Daoy (cell line): ENCODE measurements around the gene ADAMTS4. TPM values are rescaled to one million over a fixed set of nuclear protein-coding genes. Genes with fewer than 3 reads are reported as not detected.

Experiments
- DNase-seq: peaks from one replicate; pipeline ENCODE4 v3.0.0-alpha.2; 2015; ENCODE audit warnings: low read depth
- total RNA-seq: library from RNA; depleted of rRNA; stranded (reverse); fragments of >200 nt; shearing (Covaris generic); gene quantifications from 2 replicates; pipeline ENCODE4 v1.2.3, GENCODE V29; 2014

ADAMTS4 gene
- total RNA-seq, 1 experiment from 2014 or later = 0.91 TPM

DNA sequence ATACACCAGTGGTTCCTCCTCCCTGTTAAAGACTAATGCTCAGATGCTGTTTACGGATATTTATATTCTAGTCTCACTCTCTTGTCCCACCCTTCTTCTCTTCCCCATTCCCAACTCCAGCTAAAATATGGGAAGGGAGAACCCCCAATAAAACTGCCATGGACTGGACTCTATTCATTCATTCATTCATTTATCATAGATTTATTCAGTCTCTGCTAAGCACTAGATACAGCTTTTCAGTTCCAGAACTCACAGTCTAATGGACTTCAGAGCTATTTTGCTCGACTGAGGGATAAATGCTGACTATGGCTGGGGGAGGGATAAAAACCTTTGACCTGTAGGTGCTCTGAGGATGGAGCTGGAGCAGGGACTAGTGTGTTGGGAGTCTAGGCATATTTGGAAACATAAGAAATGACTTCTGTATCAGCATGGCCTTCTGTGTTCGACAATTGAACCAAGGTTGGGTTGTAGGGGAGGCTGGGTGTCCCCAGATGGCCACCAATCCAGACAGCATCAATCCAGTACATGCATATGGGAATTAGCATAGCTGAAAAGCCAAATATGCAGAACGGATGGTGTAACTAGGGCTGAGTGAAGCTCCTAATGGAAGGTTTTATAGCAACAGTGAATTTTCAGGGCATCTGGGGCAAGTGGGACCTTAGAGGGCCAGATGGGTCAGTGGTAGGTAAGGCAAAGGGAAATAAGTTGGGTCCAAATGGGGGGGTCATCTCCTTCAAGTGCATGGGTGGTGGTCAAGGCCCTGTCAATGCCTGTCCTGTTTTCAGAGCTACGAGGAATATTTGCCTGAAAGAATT, 20.4 kb upstream of the ADAMTS4 start:
- no peak for DNase-seq

DNA sequence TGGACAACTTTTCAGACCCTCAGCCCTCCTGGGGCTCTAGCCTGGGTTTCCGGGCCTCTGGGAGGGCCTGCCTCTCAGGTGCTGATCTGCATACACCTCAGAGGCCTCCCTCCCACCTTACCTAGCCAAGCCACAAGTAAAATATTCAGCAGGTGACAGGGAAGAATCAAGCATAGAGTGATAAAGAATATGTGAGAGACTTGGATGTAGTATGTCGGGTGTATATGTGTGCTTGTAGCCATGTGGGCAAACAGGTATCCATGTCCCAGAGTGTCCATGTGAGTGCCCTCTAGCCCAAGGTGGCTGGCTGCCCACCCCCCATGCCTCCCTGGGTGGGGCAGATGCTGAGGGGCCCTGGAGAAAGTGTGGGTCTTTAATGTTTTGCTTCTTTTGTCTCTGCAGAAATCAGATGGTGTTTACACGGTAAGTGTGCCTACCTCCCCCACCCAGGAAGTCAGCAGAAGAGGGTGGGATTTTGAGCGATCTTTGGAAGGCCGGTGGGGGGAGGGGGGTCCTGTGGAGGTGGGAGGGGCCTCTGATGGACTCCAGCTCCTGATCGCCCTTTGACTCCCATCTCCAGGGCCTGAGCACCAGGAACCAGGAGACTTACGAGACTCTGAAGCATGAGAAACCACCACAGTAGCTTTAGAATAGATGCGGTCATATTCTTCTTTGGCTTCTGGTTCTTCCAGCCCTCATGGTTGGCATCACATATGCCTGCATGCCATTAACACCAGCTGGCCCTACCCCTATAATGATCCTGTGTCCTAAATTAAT, 19.6 kb upstream of the ADAMTS4 start:
- no peak for DNase-seq

DNA sequence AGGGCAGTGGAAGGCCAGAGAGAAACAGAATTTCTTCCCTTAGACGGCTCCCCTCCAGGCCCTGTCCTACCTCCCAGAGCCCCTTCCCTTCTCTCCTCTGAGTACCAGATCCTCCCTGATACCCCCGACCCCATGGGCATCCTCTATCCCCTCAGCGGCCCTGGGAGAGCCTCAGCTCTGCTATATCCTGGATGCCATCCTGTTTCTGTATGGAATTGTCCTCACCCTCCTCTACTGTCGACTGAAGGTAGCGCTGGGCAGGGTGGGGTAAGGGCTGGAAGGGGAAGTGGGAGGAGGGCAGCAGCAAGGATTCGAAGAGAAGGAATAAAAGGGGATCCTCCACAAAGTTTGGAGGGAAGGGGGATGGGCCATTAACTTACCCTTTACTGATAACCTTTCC, 19.0 kb upstream of the ADAMTS4 start:
- DNase-seq = no peak

DNA sequence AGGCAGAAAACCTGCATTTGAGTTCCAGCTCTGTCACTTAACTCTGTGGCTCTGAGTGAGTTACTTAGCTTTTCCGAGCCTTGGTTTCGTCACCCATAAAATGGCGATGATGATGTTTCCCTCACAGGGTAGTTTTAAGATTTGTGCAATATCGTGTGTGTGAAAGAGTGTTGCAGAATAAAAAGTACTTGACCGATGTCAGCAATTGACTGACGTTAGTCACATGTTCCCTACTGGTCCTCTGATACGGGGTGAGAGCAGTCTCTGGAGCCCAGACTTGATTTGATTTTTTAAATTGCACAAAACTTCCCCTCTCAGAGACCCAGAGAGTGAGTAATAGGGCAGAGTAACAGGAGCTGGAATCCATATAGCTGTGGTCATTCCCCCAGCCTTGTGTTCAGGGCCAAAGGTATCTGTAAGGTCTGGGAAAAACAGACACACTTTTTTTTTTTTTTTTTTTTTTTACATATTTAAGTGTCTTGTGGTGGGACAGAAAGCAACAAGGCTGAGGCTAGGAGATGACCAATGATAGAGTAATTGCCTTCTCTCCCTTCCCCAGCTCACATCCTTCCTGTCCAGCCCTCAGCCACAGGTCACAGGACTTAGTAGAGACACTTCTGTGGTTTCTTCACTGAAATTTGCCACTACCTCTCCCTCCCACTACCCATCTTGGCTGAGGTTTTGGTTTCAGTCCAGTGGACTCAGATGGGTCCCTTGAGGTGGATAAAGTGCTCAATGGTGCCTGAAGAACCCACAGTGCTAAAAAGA, 18.3 kb upstream of the ADAMTS4 start:
- DNase-seq = peak; percentile 50

DNA sequence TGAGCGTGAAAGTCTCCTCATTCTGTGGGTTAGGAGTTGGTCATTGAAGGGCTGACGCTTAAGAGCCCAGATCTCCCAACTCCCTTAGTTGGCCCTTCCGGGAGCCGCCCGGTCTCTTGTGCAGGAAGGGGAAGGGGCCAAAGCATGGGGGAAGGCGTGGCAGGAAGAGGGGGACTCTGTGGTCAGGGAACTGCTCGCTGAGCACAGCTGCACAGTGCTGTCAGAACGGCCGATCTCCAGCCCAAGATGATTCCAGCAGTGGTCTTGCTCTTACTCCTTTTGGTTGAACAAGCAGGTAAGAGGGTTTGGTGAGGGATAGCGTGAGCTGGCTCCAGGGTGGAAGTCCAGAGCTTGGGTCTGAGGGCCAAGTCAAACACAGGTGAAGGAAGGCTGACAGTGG, 16.2 kb upstream of the ADAMTS4 start, which contains the start of gene FCER1G:
Gene FCER1G (plus strand): TSS at position 220 of the 400 bp plus-strand sequence. CDS start 27 bp downstream, at position 247.
- no peak for DNase-seq

DNA sequence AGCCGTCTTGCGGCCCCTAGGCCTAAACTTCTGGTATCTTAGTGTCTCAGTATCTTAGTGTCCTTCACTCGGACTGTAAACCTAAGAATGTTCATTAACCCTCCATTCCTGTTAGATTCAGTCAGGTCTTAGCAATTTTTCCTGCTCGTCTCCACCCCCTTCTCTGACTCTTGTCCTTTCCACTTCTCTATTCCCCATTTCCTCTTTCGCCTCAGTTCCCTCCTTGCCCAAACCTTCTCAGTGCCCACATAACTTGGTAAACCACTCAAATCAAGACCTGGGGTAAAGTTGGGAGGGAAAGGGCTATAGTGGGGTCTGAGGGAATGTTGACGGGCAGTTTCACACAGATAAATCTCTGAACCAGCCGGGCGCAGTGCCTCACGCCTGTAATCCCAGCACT, 15.5 kb upstream of the ADAMTS4 start:
- DNase-seq = no peak

DNA sequence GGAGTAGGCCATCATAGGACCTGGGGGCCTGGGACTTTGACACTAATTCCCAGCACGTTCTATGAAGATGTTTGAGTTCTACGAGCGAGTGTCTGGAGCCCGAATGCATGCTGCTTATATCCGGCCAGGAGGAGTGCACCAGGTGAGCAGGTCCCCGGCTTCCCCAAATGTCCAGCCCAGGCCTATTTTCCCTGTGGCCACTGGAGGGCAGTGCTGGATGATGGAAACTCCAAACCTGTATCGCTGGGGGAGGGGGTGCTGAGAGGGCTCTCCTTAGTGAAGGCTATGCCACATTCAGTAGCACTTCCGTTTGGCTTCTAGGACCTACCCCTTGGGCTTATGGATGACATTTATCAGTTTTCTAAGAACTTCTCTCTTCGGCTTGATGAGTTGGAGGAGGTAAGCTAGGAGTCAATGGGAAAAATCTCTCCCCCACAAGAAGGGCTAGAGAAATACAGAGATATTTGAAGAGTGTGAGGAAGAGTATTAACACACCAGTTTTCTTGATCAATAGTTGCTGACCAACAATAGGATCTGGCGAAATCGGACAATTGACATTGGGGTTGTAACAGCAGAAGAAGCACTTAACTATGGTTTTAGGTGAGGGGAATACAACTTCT, 11.0 kb upstream of the ADAMTS4 start:
- DNase-seq = peak; percentile 67

DNA sequence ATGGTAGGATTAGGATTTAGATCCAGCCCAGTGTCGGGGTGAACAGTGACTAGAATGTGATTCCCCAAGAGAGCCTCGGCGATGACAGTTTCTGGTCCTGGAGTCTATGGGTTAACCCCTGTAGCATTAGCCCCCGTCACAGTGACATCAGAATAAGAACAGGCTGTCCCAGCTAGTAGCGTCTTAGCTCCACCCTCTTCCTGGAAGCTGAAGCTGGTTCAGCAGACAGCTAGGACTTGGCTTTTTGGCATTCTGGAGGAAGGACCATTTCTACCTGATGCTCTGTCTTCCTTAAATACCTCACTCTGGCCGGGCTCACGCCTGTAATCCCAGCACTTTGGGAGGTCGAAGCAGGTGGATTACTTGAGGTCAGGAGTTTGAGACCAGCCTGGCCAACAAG, 8.3 kb upstream of the ADAMTS4 start:
- DNase-seq = no peak

DNA sequence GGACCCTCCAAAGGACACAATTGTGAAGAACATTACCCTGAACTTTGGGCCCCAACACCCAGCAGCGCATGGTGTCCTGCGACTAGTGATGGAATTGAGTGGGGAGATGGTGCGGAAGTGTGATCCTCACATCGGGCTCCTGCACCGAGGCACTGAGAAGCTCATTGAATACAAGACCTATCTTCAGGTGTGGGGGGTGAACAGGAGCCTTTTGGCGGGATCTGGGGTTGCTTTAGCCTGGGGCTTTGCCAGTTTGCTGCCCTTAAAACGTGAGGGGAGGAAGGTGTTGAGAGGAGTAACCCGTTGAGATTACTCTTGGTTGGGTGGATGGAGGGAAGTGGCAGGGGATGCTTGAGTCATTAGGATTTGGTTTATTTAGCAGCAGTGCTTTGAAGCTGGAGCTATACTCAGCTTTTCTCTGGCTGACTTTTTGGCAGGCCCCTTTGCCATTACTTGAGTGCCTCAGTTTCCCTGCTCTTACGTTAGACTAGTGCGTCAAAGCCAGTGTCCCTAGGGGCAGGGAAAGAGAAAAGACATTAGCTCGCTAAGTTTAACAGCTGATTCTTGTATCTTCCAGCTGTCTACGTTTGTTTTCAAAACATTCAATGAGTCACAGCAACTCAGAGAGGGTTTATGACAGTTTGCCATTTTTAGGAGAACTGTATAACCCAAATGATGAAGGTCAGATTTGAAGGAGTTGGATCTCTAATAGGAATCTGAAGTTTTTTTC, 7.7 kb upstream of the ADAMTS4 start:
- DNase-seq = no peak

DNA sequence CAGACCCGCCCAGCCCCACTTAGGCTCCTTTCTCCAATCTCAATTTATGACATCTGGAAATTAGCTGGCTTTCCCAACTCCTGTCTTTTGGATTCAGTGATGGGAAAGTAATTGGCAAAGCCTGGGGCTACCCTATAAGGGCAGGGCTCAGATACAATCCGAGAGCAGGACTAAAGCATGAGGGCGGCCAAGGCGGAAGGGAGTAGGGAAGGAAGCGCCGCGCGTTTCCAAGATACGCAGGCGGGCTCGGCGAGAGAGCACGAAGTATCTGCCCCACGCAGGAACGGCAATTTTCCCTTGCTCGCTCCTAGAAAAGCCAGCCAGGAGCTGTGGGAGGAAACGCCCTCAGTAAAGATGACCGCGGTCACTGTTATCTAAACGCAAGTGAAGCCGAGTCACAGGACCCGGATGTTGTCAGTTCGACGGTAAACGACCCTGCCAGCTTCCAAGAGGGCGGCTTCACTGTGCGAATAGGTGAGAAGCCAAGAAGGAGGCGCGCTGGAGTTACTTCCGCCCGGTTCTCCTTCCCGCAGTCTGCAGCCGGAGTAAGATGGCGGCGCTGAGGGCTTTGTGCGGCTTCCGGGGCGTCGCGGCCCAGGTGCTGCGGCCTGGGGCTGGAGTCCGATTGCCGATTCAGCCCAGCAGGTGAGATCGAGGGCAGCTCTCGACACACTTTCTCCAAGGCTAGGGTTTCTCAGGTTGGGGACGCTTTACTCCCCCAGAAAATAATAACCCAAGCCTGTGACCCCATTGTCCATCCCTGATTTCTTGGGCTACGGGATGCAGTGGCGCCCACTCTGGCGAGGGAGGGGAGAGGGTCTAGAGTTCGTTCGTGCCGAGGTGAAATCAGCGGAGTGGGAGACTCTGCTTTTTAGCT, 3.2 kb upstream of the ADAMTS4 start, which contains the start of gene NDUFS2:
Gene NDUFS2 (plus strand): TSS at position 532 of the 877 bp plus-strand sequence. CDS start 19 bp downstream, at position 551.
- DNase-seq = peak; percentile 99

DNA sequence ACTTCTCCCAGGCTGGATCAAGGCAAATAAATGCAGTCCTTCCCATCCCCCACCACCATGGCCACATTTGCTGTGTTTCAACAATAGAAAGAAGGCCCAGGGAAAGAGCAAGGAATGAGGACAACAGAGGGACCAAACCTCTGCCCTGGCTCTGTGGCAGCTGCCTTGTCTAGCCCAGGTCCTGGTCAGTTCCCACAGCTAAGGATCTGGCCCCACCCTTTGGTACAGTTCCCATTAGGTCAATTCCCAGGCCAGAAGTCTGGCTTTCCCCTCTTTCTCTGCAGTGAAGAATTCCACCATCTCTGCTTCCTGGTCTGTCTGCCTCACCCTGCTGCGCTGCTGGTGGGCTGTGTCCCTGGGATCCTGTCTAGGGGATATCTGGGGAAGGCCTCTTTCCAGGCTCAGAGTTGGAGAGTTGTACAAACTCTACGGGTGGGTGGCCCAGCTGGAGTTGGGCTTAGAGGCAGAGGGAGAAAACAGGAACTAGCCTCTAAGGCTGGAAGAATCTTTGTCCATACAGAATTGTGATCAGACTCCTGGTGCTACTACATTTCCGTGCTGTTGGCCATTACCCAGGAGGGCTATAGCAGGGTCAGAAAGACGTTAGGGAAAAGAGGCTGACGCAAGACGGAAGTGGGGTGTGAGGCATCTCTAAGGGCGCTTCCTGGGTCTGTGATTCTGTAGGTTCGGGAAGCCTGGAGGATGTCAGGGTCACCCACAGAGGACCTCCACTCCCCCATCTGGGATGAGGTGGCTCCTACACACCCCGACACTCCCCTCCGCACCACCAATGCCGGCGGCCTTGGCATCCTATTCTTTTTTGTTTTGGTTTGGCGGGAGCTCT, 2.4 kb upstream of the ADAMTS4 start:
- DNase-seq = peak; percentile 81

DNA sequence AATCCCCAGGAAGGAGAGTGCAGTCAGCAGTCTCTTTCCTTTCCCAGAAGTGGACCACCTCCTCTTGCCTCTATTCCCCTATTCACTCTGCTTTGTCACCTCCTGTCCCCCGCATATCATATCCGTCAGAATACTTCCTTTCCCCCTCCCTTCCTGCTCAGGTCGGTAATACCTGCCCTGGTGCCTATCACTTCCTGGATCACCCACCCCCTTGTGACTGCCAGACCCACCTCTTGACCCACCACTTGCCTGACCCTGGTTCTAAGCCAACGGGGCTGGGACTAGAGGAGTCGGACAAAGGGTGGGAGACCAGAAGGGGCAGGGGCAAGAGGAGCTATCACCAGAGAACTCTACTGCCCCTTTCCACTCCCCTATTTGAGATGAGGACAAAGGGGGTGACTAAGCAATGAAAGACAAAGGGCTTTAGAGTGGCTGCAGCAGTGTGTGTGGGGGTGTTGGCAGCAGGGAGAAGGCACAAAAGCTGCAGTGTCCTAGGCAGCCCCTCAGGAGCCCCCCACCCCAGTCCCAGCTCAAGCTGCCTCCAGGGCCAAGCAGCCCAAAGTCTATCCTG, 1.7 kb upstream of the ADAMTS4 start:
- no peak for DNase-seq

DNA sequence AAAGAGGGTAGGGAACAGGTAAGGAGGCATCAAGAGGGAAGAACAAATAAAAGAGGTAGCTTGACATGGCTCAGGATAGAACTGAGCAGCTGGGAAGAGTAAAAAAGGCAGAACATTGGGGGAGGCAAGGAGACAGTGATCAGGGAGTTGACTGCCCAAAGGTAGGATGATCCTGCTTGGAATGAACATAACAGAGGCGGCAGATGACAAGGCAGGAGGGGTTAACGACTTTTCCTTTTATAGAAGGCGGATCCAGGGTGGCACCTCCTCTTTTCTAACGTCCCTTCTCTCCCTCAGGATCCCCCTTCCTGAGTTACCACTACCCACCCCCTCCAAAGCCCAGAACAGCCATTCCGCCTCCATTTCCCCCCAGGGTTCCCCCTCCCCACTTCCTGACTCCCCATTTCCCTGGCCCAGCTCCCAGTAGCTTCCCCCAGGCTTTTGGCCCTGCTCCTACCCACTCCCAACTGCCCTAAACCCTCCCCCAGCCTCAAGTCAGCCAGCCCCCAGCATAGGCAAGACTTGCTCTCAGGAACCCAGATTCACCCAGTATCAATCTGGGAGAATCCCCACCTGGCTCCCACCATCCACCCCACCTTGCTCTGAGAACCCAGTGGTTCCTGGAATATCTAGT, 769 bp upstream of the ADAMTS4 start:
- DNase-seq = no peak

DNA sequence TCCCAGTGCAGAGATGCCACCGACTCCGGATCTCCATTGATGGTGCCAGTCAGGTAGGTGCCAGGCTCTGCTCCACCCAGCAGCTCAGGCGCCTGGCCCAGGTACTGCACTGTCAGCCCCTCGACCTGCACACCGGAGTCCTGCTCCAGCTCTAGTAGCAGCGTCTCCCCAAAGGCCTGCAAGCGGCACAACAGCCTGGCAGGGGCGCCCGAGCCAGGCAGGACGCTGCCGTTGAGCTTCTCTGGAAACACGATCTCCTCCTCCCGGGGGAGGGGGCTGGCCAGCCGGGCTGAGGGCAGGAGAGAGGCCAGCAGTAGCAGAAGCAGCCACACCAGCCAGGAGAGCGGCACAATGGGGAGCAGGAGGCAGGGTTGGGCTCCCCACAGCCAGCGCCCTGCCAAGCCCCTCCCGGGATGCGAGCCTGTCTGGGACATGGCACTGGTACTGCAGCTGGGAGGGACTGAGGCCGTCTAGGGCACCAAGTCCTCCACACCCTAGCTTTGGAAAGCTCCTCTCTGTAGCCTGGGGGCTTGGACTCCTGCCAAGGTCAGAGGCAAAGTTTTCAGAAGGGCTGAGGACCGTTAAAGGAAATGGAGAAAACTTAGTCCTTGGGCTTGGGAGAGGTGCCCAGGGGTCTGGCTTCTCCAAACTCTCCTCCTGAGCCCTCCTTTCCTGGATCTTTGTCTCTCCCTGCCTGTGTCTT, 509 bp downstream of the ADAMTS4 start:
- DNase-seq = peak; percentile 51

DNA sequence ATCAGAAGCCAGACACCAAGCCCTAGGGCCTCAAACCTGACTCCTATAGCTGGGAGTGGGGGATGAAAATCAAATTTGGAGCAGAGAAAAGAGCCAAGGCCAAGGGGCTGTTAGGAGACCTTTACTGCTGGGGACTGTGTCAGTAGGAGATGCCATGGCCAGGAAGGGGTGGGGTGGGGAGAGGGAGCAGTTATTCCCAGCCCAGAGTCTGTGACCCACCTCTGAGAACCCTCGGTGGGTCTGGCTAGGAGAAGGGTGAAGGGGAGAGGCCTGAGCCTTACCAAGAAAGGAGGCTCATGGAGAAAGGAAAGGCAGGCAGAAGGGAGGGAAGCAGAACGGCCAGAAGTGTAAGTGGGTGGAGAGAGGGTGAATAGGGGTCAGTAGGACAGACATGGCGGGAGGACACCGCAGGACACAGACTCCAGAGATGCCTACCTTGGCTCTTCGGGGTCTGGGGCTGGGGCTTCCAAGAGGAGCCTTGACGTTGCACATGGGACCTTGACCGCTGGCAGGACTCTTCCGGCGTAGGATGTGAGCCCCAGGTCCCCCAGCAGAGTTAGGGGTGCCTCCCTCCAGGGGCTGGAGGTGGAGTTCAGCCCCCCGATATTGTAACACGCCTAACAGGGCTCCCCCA, 1.2 kb downstream of the ADAMTS4 start:
- DNase-seq = no peak

DNA sequence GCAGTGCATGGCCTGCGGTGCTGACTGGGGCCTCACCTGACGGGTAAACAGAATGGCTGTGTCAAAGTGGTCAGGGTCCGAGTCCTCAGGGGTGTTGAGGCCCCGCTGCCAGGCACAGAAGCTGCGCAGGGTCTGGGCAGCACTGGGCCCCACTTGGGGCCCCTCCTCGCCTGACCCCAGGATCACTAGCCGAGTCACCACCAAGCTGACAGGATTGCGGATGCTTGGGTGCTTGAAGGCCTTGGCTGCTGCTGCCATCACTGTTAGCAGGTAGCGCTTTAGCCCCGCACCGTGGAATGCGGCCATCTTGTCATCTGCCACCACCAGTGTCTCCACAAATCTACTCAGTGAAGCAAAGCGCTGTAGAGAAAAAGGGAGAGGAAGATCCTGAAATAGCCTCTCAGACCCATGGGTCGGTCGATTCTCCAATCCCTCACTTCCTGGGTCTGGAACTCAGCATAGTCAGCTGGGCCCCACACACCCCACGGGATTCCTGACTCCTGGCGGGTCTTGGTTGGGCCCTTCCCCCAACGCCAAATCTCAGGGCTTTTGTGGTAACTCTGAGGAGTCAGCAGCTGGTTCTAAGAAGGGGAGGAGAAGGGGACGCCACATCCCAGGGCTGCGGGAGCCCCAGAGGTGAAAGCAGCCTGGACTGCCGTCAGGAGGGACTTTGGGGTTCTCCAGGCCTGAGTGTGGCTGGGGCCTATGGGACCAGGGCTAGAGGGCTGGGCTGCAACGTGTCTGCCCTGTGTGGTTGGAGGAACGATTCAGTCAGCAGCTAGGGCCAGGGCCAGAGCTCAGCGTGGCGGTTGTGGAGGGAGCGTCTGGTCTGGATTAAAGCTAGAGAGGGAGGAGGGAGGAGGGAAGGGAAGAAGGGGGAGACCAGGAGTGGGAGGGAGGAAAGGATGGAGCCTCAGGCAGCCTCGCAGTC, 2.1 kb downstream of the ADAMTS4 start:
- no peak for DNase-seq
